HG02588 (cell line): ENCODE measurements around the gene MAGI3.
"Not testable (repeated sequence)": the region's sequence is repeated elsewhere in the genome, so short reads cannot be mapped to it uniquely, and the experiment has no call there.

Experiments used
- ATAC-seq: cut with Tn5 transposase; IDR thresholded peaks from one replicate; pipeline ENCODE4 v1.9.1; 2021; ENCODE audit warnings: mild to moderate bottlenecking, moderate library complexity; ENCODE audit not compliant: unreplicated experiment

Gene MAGI3

GRCh38 chr1:113557187-113557586, 166.9 kb downstream of the MAGI3 start:
- ATAC-seq: no peak

GRCh38 chr1:113565621-113566020, 175.3 kb downstream of the MAGI3 start:
- no peak for ATAC-seq

- no peak for ATAC-seq
Measured at GRCh38 chr1:113567427-113567826, 177.1 kb downstream of the MAGI3 start.

- ATAC-seq: not testable (repeated sequence)
Measured at GRCh38 chr1:113575744-113576260, 185.5 kb downstream of the MAGI3 start.

GRCh38 chr1:113576271-113576670, 186.0 kb downstream of the MAGI3 start:
- ATAC-seq: no peak

- no peak for ATAC-seq
Measured at GRCh38 chr1:113579256-113580018, 189.1 kb downstream of the MAGI3 start.

GRCh38 chr1:113581323-113581722, 191.0 kb downstream of the MAGI3 start:
- ATAC-seq: no peak

GRCh38 chr1:113582084-113582483, 191.8 kb downstream of the MAGI3 start:
- no peak for ATAC-seq

GRCh38 chr1:113587475-113587874, 197.2 kb downstream of the MAGI3 start:
- no peak for ATAC-seq

- no peak for ATAC-seq
Measured at GRCh38 chr1:113592230-113592629, 201.9 kb downstream of the MAGI3 start.

- ATAC-seq: no peak
Measured at GRCh38 chr1:113593550-113594297, 203.4 kb downstream of the MAGI3 start.

GRCh38 chr1:113604466-113604865, 214.2 kb downstream of the MAGI3 start:
- ATAC-seq: not testable (repeated sequence)

GRCh38 chr1:113605146-113605545, 214.8 kb downstream of the MAGI3 start:
- no peak for ATAC-seq

- no peak for ATAC-seq
Measured at GRCh38 chr1:113608399-113608798, 218.1 kb downstream of the MAGI3 start.

- no peak for ATAC-seq
Measured at GRCh38 chr1:113610372-113610771, 220.1 kb downstream of the MAGI3 start.

- ATAC-seq: no peak
Measured at GRCh38 chr1:113615425-113615824, 225.1 kb downstream of the MAGI3 start.

- no peak for ATAC-seq
Measured at GRCh38 chr1:113616156-113616555, 225.8 kb downstream of the MAGI3 start.

GRCh38 chr1:113617438-113618141, 227.3 kb downstream of the MAGI3 start:
- no peak for ATAC-seq

- no peak for ATAC-seq
Measured at GRCh38 chr1:113628997-113629396, 238.7 kb downstream of the MAGI3 start.

- no peak for ATAC-seq
Measured at GRCh38 chr1:113630340-113631327, 240.3 kb downstream of the MAGI3 start.
